OCI-LY1 (cell line): ENCODE measurements around the gene TMEM114.

Experiments
- EZH2 ChIP-seq: fragments of 200-600 bp; sonication (generic), shearing (Covaris generic); IDR thresholded peaks from 2 replicates; pipeline ENCODE4 v1.8.0; 2017; ENCODE audit warnings: borderline replicate concordance, mixed run types, mild to moderate bottlenecking, antibody characterized with exemption, low read length, moderate library complexity, mixed read lengths
- TF ChIP-seq, protein P1 (sequence below): fragments of 200-600 bp; sonication (generic), shearing (Covaris generic); IDR thresholded peaks from 2 replicates; pipeline ENCODE4 v1.5.1; 2017; ENCODE audit warnings: mild to moderate bottlenecking, antibody characterized with exemption, low read length, moderate library complexity, mixed read lengths

DNA sequence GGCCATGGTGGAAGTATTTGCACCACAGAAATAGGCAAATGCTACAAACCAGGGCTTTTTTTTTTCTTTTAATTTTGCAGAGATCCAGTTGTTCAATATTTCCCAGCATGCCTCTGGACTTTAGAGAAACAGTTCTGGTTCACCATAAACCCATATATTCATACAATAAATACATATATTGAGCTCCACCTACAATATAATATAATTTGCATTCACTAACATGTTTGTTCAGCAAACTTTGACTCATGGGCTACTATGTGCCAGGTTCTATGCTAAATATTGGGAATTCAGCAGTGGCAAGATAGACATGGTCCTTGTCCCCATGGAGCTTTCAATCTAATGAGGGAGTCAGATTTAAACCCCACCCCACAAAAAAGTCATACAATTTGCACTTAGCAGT is 3.2 kb downstream of the TMEM114 start:
- TF ChIP-seq, protein P1, sequence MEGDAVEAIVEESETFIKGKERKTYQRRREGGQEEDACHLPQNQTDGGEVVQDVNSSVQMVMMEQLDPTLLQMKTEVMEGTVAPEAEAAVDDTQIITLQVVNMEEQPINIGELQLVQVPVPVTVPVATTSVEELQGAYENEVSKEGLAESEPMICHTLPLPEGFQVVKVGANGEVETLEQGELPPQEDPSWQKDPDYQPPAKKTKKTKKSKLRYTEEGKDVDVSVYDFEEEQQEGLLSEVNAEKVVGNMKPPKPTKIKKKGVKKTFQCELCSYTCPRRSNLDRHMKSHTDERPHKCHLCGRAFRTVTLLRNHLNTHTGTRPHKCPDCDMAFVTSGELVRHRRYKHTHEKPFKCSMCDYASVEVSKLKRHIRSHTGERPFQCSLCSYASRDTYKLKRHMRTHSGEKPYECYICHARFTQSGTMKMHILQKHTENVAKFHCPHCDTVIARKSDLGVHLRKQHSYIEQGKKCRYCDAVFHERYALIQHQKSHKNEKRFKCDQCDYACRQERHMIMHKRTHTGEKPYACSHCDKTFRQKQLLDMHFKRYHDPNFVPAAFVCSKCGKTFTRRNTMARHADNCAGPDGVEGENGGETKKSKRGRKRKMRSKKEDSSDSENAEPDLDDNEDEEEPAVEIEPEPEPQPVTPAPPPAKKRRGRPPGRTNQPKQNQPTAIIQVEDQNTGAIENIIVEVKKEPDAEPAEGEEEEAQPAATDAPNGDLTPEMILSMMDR, result no peak
- TF ChIP-seq EZH2, result no peak
